Kidney (tissue), 14 donors: ENCODE measurements around the gene HHATL. TPM values are rescaled to one million over a fixed set of nuclear protein-coding genes. Genes with fewer than 3 reads are reported as not detected.

Experiments
- DNase-seq, 5 donors: peaks; one replicate each; pipeline ENCODE4 v3.0.0-alpha.2; 2013 to 2020
- FAIRE-seq: peaks from 2 replicates; lab custom pipeline; 2012; peaks lifted over from hg19 to GRCh38; lab: Jason Lieb, UNC
- H3K27ac ChIP-seq, 2 donors: one replicate each; pipeline ENCODE4 v1.7.0; 2013; ENCODE audit warnings: low read depth in 2 of 2, low read length in 2 of 2, inconsistent platforms in 1 of 2
- H3K27me3 ChIP-seq: one replicate; pipeline ENCODE4 v1.7.1; 2013; ENCODE audit warnings: low read length, inconsistent platforms; ENCODE audit not compliant: control insufficient read depth, insufficient read depth
- H3K36me3 ChIP-seq, 3 donors: one replicate each; pipeline versions ENCODE4 v1.7.0 to v1.7.1; 2013; ENCODE audit warnings: low read length in 3 of 3, control low read depth in 1 of 3, inconsistent platforms in 1 of 3; ENCODE audit not compliant: insufficient read depth in 3 of 3, control insufficient read depth in 2 of 3
- H3K4me1 ChIP-seq, 3 donors: one replicate each; pipeline versions ENCODE4 v1.7.0 to v1.7.1; 2013; ENCODE audit warnings: low read length in 3 of 3, inconsistent platforms in 1 of 3, low read depth in 1 of 3; ENCODE audit not compliant: control insufficient read depth in 2 of 3, insufficient read depth in 2 of 3
- H3K4me3 ChIP-seq, 3 donors: one replicate each; pipeline versions ENCODE4 v1.7.0 to v1.8.1; 2013; ENCODE audit warnings: low read length in 3 of 3, control low read depth in 1 of 3, inconsistent platforms in 1 of 3
- H3K9ac ChIP-seq, 3 donors: one replicate each; pipeline versions ENCODE4 v1.7.0 to v1.7.1; 2013; ENCODE audit warnings: low read length in 3 of 3, control low read depth in 1 of 3, inconsistent platforms in 1 of 3
- H3K9me3 ChIP-seq, 3 donors: one replicate each; pipeline versions ENCODE4 v1.7.0 to v1.7.1; 2013; ENCODE audit warnings: low read length in 3 of 3, control low read depth in 1 of 3, inconsistent platforms in 1 of 3; ENCODE audit not compliant: control insufficient read depth in 2 of 3, insufficient read depth in 1 of 3
- CTCF ChIP-seq: IDR thresholded peaks from 3 replicates; pipeline ENCODE4 v1.5.1; 2012; ENCODE audit warnings: mild to moderate bottlenecking, moderate library complexity, borderline replicate concordance; ENCODE audit not compliant: insufficient read depth; ENCODE audit errors: extremely low read depth
- intact Hi-C: fragments of 100-400 bp; cut with DNase I; formaldehyde crosslinking; loops from one replicate; pipeline ENCODE4 v1.11.1; 2022
- polyA plus RNA-seq: library from polyadenylated mRNA; stranded (reverse); fragments of 350-450 nt; fragmentation: Illumina TruSeq; extraction: RNeasy Lipid Tissue Mini Kit (QIAGEN cat#74804); gene quantifications from one replicate; pipeline ENCODE4 v1.2.3, GENCODE V29; 2014; ENCODE audit warnings: low read depth, low replicate concordance; ENCODE audit not compliant: insufficient read depth
- total RNA-seq: library from RNA; stranded (reverse); fragmentation: NEBNext Ultra II Directional; extraction: Animal tissue kit (Norgen Biotek cat#: 25700); gene quantifications from one replicate; pipeline ENCODE4 v1.2.1, GENCODE V29; 2021
- donor health status: control.
- donor health status: control.
- donor health status: control.
- donor health status: control.
- donor health status: control.
- donor health status: DM: yes; HTN: yes; CAD: no.
- donor health status: Normal renal cell carcinoma (clear cell type).

Gene HHATL
- total and polyA plus RNA-seq, 2 donors from 2014 or later = not detected

GRCh38 chr3:42662813-42663535, 39.6 kb downstream of the HHATL start:
- peak in 1 of 5 donors; percentile 65 for DNase-seq
- TF ChIP-seq CTCF = no peak
- Histone ChIP-seq H3K36me3 (no peaks in the 10 kb centered on the region), H3K27ac (no peak overlapping the region), H3K9ac (no peak overlapping the region), H3K27me3 (no peaks in the 10 kb centered on the region), H3K9me3 (no peaks in the 10 kb centered on the region), H3K4me3 (no peak overlapping the region), H3K4me1 (peaks cover 0 to 2% (median 0%) of the 10 kb centered on the region in 3 donors)
- intact Hi-C loops = no loop called here
- no peak for FAIRE-seq

- peaks cover 0 to 2% (median 0%) of the 10 kb centered on the region in 3 donors for H3K4me1 ChIP-seq
- peak in 1 of 5 donors; percentile 57 for DNase-seq
- no peaks in the 10 kb centered on the region for H3K36me3 ChIP-seq
- H3K4me3 ChIP-seq = no peak overlapping the region
- H3K9me3 ChIP-seq = no peaks in the 10 kb centered on the region
- H3K27ac ChIP-seq = no peak overlapping the region
- FAIRE-seq = no peak
- intact Hi-C loops = no loop called here
- no peaks in the 10 kb centered on the region for H3K27me3 ChIP-seq
- no peak for TF ChIP-seq CTCF
- H3K9ac ChIP-seq = no peak overlapping the region
Observed at GRCh38 chr3:42662037-42662812, 40.4 kb downstream of the HHATL start.

- Histone ChIP-seq H3K27me3 (no peaks in the 10 kb centered on the region), H3K27ac (no peak overlapping the region), H3K36me3 (no peaks in the 10 kb centered on the region), H3K9ac (no peak overlapping the region), H3K9me3 (no peaks in the 10 kb centered on the region), H3K4me1 (peaks cover 0 to 2% (median 0%) of the 10 kb centered on the region in 3 donors), H3K4me3 (no peak overlapping the region)
- intact Hi-C loops = no loop called here
- no peak for TF ChIP-seq CTCF
- FAIRE-seq (no peak), DNase-seq (no peak)
Observed at GRCh38 chr3:42661593-42662022, 41.0 kb downstream of the HHATL start.
